NB4 (cell line): ENCODE results near the gene ECT2L.

Experiments used
- CTCF ChIP-seq: IDR thresholded peaks from one replicate; pipeline ENCODE4 v1.5.1; 2012; ENCODE audit warnings: low read depth, low read length
- MAX ChIP-seq: IDR thresholded peaks from 2 replicates; pipeline ENCODE4 v1.6.1; 2011; ENCODE audit warnings: low read depth, low read length
- POLR2A ChIP-seq: IDR thresholded peaks from 2 replicates; pipeline ENCODE4 v1.6.1; 2011; ENCODE audit warnings: mild to moderate bottlenecking; ENCODE audit not compliant: insufficient read length; ENCODE audit errors: extremely low read depth

- TF ChIP-seq POLR2A (no peak), CTCF (peak; percentile 40), MAX (no peak)
Measured at GRCh38 chr6:138765896-138766655, 29.8 kb upstream of the ECT2L start.
